Stimulated activated effector memory CD8-positive, alpha-beta T cell treated with anti-CD3 and anti-CD28 coated beads, Interleukin-12 subunit alpha, Interleukin-12 subunit beta, amount 100 ng/mL, for 72 hours (primary cell): ENCODE results near the gene ADCY4.

ENCODE experiments used
- ATAC-seq: fragments of 150-1000 bp; cut with Tn5 transposase; 2 replicates; pipeline ENCODE4 v1.10.0; 2021
- DNase-seq, 2 donors: peaks; one replicate each; pipeline ENCODE4 v3.0.0; 2021 to 2022; ENCODE audit warnings: low spot score in 2 of 2
- H3K27ac Mint-ChIP-seq: one replicate; pipeline ENCODE4 v1.8.0; 2022; ENCODE audit warnings: mild to moderate bottlenecking, mixed read lengths
- H3K36me3 Mint-ChIP-seq: one replicate; pipeline ENCODE4 v1.8.0; 2022; ENCODE audit warnings: mild to moderate bottlenecking, mixed read lengths
- H3K4me1 Mint-ChIP-seq: one replicate; pipeline ENCODE4 v1.8.0; 2022; ENCODE audit warnings: mixed read lengths
- H3K4me3 Mint-ChIP-seq: one replicate; pipeline ENCODE4 v1.8.0; 2022; ENCODE audit warnings: mild to moderate bottlenecking, mixed read lengths
- H3K9me3 Mint-ChIP-seq: one replicate; pipeline ENCODE4 v1.8.0; 2022; ENCODE audit warnings: mixed read lengths

The ADCY4 gene

GRCh38 chr14:24317141-24317928, 17.5 kb downstream of the ADCY4 start:
- H3K27ac Mint-ChIP-seq = peak overlapping the region; percentile 65

GRCh38 chr14:24316597-24316950, 18.3 kb downstream of the ADCY4 start:
- Mint-ChIP-seq H3K36me3 (peaks cover 7% of the 10 kb centered on the region), H3K4me1 (peaks cover 51% of the 10 kb centered on the region), H3K9me3 (no peaks in the 10 kb centered on the region), H3K4me3 (no peak overlapping the region), H3K27ac (peak overlapping the region; percentile 65)
- no peak for ATAC-seq
- no peak for DNase-seq

More at GRCh38 chr14:24317141-24317928, 17.5 kb downstream of the ADCY4 start:
- Mint-ChIP-seq H3K36me3 (peaks cover 2% of the 10 kb centered on the region), H3K4me3 (no peak overlapping the region), H3K9me3 (no peaks in the 10 kb centered on the region), H3K4me1 (peaks cover 46% of the 10 kb centered on the region)
- DNase-seq (no peak), ATAC-seq (no peak)

GRCh38 chr14:24315807-24316596, 18.9 kb downstream of the ADCY4 start:
- Mint-ChIP-seq H3K9me3 (no peaks in the 10 kb centered on the region), H3K36me3 (peaks cover 7% of the 10 kb centered on the region), H3K27ac (peak overlapping the region; percentile 65), H3K4me3 (no peak overlapping the region), H3K4me1 (peaks cover 52% of the 10 kb centered on the region)
- no peak for ATAC-seq
- DNase-seq = no peak

- H3K4me3 Mint-ChIP-seq = no peak overlapping the region
- no peak for ATAC-seq
- peaks cover 54% of the 10 kb centered on the region for H3K4me1 Mint-ChIP-seq
- peak overlapping the region; percentile 92 for H3K27ac Mint-ChIP-seq
- peaks cover 9% of the 10 kb centered on the region for H3K36me3 Mint-ChIP-seq
- H3K9me3 Mint-ChIP-seq = no peaks in the 10 kb centered on the region
- no peak for DNase-seq
These were observed 19.5 kb downstream of the ADCY4 start for GRCh38 chr14:24315243-24315806.

GRCh38 chr14:24314377-24315193, 20.3 kb downstream of the ADCY4 start:
- no peaks in the 10 kb centered on the region for H3K9me3 Mint-ChIP-seq
- DNase-seq (no peak), ATAC-seq (no peak)
- H3K4me1 Mint-ChIP-seq = peaks cover 62% of the 10 kb centered on the region
- H3K36me3 Mint-ChIP-seq = peaks cover 15% of the 10 kb centered on the region
- H3K27ac Mint-ChIP-seq = peak overlapping the region; percentile 92
- peak overlapping the region; percentile 80 for H3K4me3 Mint-ChIP-seq

GRCh38 chr14:24313913-24314312, 21.0 kb downstream of the ADCY4 start:
- peak overlapping the region; percentile 80 for H3K4me3 Mint-ChIP-seq
- no peak for DNase-seq
- peaks cover 15% of the 10 kb centered on the region for H3K36me3 Mint-ChIP-seq

GRCh38 chr14:24312736-24313507, 21.9 kb downstream of the ADCY4 start:
- peak overlapping the region; percentile 92 for H3K27ac Mint-ChIP-seq
- DNase-seq (peak in 1 of 2 donors; percentile 56), ATAC-seq (no peak)
- no peaks in the 10 kb centered on the region for H3K9me3 Mint-ChIP-seq
- peaks cover 23% of the 10 kb centered on the region for H3K36me3 Mint-ChIP-seq
- H3K4me1 Mint-ChIP-seq = peaks cover 76% of the 10 kb centered on the region
- H3K4me3 Mint-ChIP-seq = peak overlapping the region; percentile 80

More at GRCh38 chr14:24313913-24314312, 21.0 kb downstream of the ADCY4 start:
- peak overlapping the region; percentile 92 for H3K27ac Mint-ChIP-seq
- no peaks in the 10 kb centered on the region for H3K9me3 Mint-ChIP-seq
- peaks cover 68% of the 10 kb centered on the region for H3K4me1 Mint-ChIP-seq
- ATAC-seq = no peak

GRCh38 chr14:24311837-24312615, 22.8 kb downstream of the ADCY4 start:
- ATAC-seq = no peak
- DNase-seq = no peak
- Mint-ChIP-seq H3K27ac (peak overlapping the region; percentile 92), H3K4me1 (peaks cover 78% of the 10 kb centered on the region), H3K36me3 (peaks cover 32% of the 10 kb centered on the region), H3K4me3 (peak overlapping the region; percentile 80), H3K9me3 (no peaks in the 10 kb centered on the region)

- peaks cover 43% of the 10 kb centered on the region for H3K36me3 Mint-ChIP-seq
- peak within 1 kb of the TSS; percentile 80 for H3K4me3 Mint-ChIP-seq
- H3K4me1 Mint-ChIP-seq = peaks cover 77% of the 10 kb centered on the region
- peak; percentile 56 to 85 for DNase-seq
- peak; percentile 89 for ATAC-seq
- no peaks in the 10 kb centered on the region for H3K9me3 Mint-ChIP-seq
- peak within 1 kb of the TSS; percentile 92 for H3K27ac Mint-ChIP-seq
These were observed 23.9 kb downstream of the ADCY4 start, which contains the start of gene LTB4R for GRCh38 chr14:24310646-24311604. LTB4R (plus strand) TSS chr14:24311502; CDS start chr14:24315652, 4,150 bp downstream.

- Mint-ChIP-seq H3K36me3 (peaks cover 50% of the 10 kb centered on the region), H3K4me3 (peak overlapping the region; percentile 80), H3K9me3 (no peaks in the 10 kb centered on the region), H3K4me1 (peaks cover 71% of the 10 kb centered on the region), H3K27ac (peak overlapping the region; percentile 84)
- ATAC-seq (no peak), DNase-seq (no peak)
These were observed 24.6 kb downstream of the ADCY4 start for GRCh38 chr14:24310265-24310645.

- Mint-ChIP-seq H3K4me1 (peaks cover 72% of the 10 kb centered on the region), H3K27ac (peak within 1 kb of the TSS; percentile 84), H3K4me3 (peak within 1 kb of the TSS; percentile 80), H3K36me3 (peaks cover 55% of the 10 kb centered on the region), H3K9me3 (no peaks in the 10 kb centered on the region)
- no peak for DNase-seq
- no peak for ATAC-seq
These were observed 25.2 kb downstream of the ADCY4 start, which contains the start of gene LTB4R2 for GRCh38 chr14:24309538-24310264. LTB4R2 (plus strand) TSS chr14:24310140; CDS start chr14:24310665, 525 bp downstream.
